Gastrocnemius medialis (tissue), 4 donors: ENCODE results near the gene ALG11. TPM values are rescaled to one million over a fixed set of nuclear protein-coding genes. Genes with fewer than 3 reads are reported as not detected.

Experiments
- ATAC-seq, 2 donors: fragments of 150-250 bp; one replicate each; pipeline ENCODE4 v1.9.1; 2016
- DNase-seq, 2 donors: peaks; one replicate each; pipeline ENCODE4 v3.0.0-alpha.2; 2019
- H3K27ac ChIP-seq, 4 donors: fragments of 200-600 bp; sonication (generic); 1 replicate in 1 of 4; 2 replicates in 3 of 4; pipeline ENCODE4 v1.5.1; 2016 to 2018; ENCODE audit warnings: mild to moderate bottlenecking in 2 of 4, moderate library complexity in 1 of 4
- H3K27me3 ChIP-seq, 3 donors: fragments of 200-600 bp; sonication (generic) in 2 of 3; 1 replicate in 1 of 3; 2 replicates in 2 of 3; pipeline versions ENCODE4 v1.5.1 to v1.6.0; 2016 to 2019; ENCODE audit warnings: mild to moderate bottlenecking in 1 of 3, moderate library complexity in 1 of 3
- H3K36me3 ChIP-seq, 2 donors: fragments of 200-600 bp; sonication (generic) in 1 of 2; one replicate each; pipeline ENCODE4 v1.5.1; 2017 to 2018
- H3K4me1 ChIP-seq, 2 donors: fragments of 200-600 bp; sonication (generic) in 1 of 2; one replicate each; pipeline ENCODE4 v1.5.1; 2016 to 2017; ENCODE audit warnings: mild to moderate bottlenecking in 2 of 2
- H3K4me3 ChIP-seq, 4 donors: fragments of 200-600 bp; sonication (generic) in 3 of 4; 1 replicate in 1 of 4; 2 replicates in 3 of 4; pipeline ENCODE4 v1.5.1; 2016 to 2019; ENCODE audit warnings: mild to moderate bottlenecking in 2 of 4
- H3K9me3 ChIP-seq, 3 donors: fragments of 200-600 bp; sonication (generic) in 2 of 3; 1 replicate in 1 of 3; 2 replicates in 2 of 3; pipeline ENCODE4 v1.5.1; 2016 to 2019
- CTCF ChIP-seq, 5 experiments: fragments of 450-650 bp in 3 of 5; fragments of 200-600 bp in 2 of 5; sonication (generic) in 2 of 5; IDR thresholded peaks in 4 of 5; conservative IDR thresholded peaks in 1 of 5; 1 replicate in 4 of 5; 2 replicates in 1 of 5; pipeline ENCODE4 v1.5.1; 2016 to 2019; ENCODE audit warnings: antibody characterized with exemption in 5 of 5, mild to moderate bottlenecking in 3 of 5, moderate library complexity in 3 of 5
- POLR2A ChIP-seq, 2 donors: fragments of 450-650 bp; IDR thresholded peaks; one replicate each; pipeline ENCODE4 v1.6.1; 2017; ENCODE audit warnings: antibody characterized with exemption in 2 of 2, mild to moderate bottlenecking in 2 of 2, moderate library complexity in 2 of 2
- in situ Hi-C, 4 donors: fragments of 200-750 bp; cut with MboI; loops; one replicate each; pipeline versions ENCODE4 v1.15.0 to v1.8.0; 2017; ENCODE audit warnings: low sequenced_read_pairs in 4 of 4
- intact Hi-C: fragments of 100-400 bp; cut with DNase I; formaldehyde crosslinking; loops from one replicate; pipeline ENCODE4 v1.15.1; 2023; ENCODE audit warnings: low total_unique reads
- total RNA-seq, 4 donors: library from RNA; depleted of rRNA; stranded (reverse); fragments of >200 nt; gene quantifications; one replicate each; pipeline versions ENCODE4 v1.1.0 to v1.2.3, GENCODE V29; 2016

ALG11 gene
- total RNA-seq, 4 donors from 2014 or later: 8.9 to 14.2 (median 10.1) TPM

GRCh38 chr13:52004511-52005170 is 7.6 kb upstream of the ALG11 start:
- Histone ChIP-seq H3K36me3 (no peaks in the 10 kb centered on the region), H3K27ac (no peak overlapping the region), H3K4me1 (peaks cover 3 to 14% of the 10 kb centered on the region in 2 donors), H3K4me3 (no peak overlapping the region), H3K27me3 (no peaks in the 10 kb centered on the region), H3K9me3 (no peaks in the 10 kb centered on the region)
- in situ Hi-C loops (loop anchor here (10.0 to 25.0 kb wide), 5 partner anchors 120 to 458 kb away; partner anchors contain the start of genes CKAP2 (in 2 of the 4), VPS36 (in 2 of the 4), DHRS12 (in 1 of the 4) and NEK5 (in 1 of the 4)), intact Hi-C loops (no loop called here)
- TF ChIP-seq CTCF (IDR thresholded peaks at IDR 0.05 in 4 of 5, conservative IDR thresholded peaks at IDR 0.05 in 1 of 5) (no peak), POLR2A (IDR thresholded peaks at IDR 0.05) (no peak)
- ATAC-seq: no peak
- DNase-seq: no peak

- Histone ChIP-seq H3K4me3 (no peak overlapping the region), H3K4me1 (peaks cover 14 to 15% of the 10 kb centered on the region in 2 donors), H3K27ac (no peak overlapping the region), H3K27me3 (no peaks in the 10 kb centered on the region), H3K36me3 (no peaks in the 10 kb centered on the region), H3K9me3 (no peaks in the 10 kb centered on the region)
- intact Hi-C loops (no loop called here), in situ Hi-C loops (loop anchor here (10.0 to 25.0 kb wide), 5 partner anchors 119 to 456 kb away; partner anchors contain the start of genes CKAP2 (in 2 of the 4), VPS36 (in 2 of the 4), DHRS12 (in 1 of the 4) and NEK5 (in 1 of the 4))
- no peak for ATAC-seq
- DNase-seq: no peak
- TF ChIP-seq POLR2A (IDR thresholded peaks at IDR 0.05) (no peak), CTCF (IDR thresholded peaks at IDR 0.05 in 4 of 5, conservative IDR thresholded peaks at IDR 0.05 in 1 of 5) (no peak)
Observed at GRCh38 chr13:52005841-52006522, 6.2 kb upstream of the ALG11 start.

GRCh38 chr13:52006523-52007245 is 5.5 kb upstream of the ALG11 start:
- in situ Hi-C loops: loop anchor here (10.0 to 25.0 kb wide), 5 partner anchors 118 to 456 kb away; partner anchors contain the start of genes CKAP2 (in 2 of the 4), VPS36 (in 2 of the 4), DHRS12 (in 1 of the 4) and NEK5 (in 1 of the 4)

More at GRCh38 chr13:52006523-52007245, 5.5 kb upstream of the ALG11 start:
- intact Hi-C loops: no loop called here
- DNase-seq (no peak), ATAC-seq (no peak)
- H3K4me1 ChIP-seq: peaks cover 17% of the 10 kb centered on the region in 2 donors
- no peak for TF ChIP-seq POLR2A (IDR thresholded peaks at IDR 0.05)
- TF ChIP-seq CTCF (IDR thresholded peaks at IDR 0.05 in 4 of 5, conservative IDR thresholded peaks at IDR 0.05 in 1 of 5): no peak
- no peaks in the 10 kb centered on the region for H3K9me3 ChIP-seq
- no peaks in the 10 kb centered on the region for H3K36me3 ChIP-seq
- H3K27me3 ChIP-seq: no peaks in the 10 kb centered on the region
- no peak overlapping the region for H3K4me3 ChIP-seq
- H3K27ac ChIP-seq: no peak overlapping the region
